ENCODE data around the gene S100PBP. TPM values are rescaled to one million over a fixed set of nuclear protein-coding genes. Genes with fewer than 3 reads are reported as not detected.

The S100PBP gene
- total and polyA plus RNA-seq, 9 of the 15 experiments (the other 6 are each of a cell fraction or from before 2014, with no cell fraction given): 22.9 to 60.2 (median 32.9) TPM

DNA sequence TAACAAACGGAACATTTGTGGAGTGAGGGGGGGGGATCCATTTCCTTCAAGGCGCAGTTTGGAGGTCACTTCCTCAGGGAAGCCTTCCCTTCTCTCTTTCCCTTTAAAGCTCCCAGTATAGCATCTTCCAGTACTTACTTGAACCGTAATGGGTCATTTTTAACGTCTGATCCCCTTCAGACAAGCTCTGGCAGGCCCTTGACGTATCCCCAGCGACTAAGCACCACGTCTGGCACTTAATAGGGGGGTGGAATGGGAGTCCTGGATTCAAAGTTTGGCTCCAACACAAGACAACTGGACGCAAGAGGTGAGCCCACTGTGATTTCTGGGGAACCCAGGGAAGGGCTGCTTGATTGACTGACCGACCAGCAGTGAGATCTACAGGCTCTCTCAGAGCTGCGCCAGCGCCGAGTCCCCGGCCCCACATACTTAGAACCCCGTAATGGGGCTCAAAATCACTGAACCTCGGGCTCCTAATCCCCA, 736 bp upstream of the S100PBP start (continued):
- TF ChIP-seq ZBTB1 (CRISPR knock-in tag; IDR thresholded peaks at IDR 0.05; ENCODE audit: borderline replicate concordance, low read depth): no peak
- TF ChIP-seq, protein P1, sequence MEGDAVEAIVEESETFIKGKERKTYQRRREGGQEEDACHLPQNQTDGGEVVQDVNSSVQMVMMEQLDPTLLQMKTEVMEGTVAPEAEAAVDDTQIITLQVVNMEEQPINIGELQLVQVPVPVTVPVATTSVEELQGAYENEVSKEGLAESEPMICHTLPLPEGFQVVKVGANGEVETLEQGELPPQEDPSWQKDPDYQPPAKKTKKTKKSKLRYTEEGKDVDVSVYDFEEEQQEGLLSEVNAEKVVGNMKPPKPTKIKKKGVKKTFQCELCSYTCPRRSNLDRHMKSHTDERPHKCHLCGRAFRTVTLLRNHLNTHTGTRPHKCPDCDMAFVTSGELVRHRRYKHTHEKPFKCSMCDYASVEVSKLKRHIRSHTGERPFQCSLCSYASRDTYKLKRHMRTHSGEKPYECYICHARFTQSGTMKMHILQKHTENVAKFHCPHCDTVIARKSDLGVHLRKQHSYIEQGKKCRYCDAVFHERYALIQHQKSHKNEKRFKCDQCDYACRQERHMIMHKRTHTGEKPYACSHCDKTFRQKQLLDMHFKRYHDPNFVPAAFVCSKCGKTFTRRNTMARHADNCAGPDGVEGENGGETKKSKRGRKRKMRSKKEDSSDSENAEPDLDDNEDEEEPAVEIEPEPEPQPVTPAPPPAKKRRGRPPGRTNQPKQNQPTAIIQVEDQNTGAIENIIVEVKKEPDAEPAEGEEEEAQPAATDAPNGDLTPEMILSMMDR (IDR thresholded peaks at IDR 0.05 in 2 of 3, conservative IDR thresholded peaks at IDR 0.05 in 1 of 3; ENCODE audit: insufficient read depth in 2 of 3, low read depth in 1 of 3, low read length in 3 of 3): no peak
- no peak for TF ChIP-seq HNRNPUL1 (IDR thresholded peaks at IDR 0.05; ENCODE audit: low read length)
- TF ChIP-seq HOXB6 (CRISPR knock-in tag; IDR thresholded peaks at IDR 0.05; ENCODE audit: borderline replicate concordance): peak; percentile 8; the same call in 1 of the 2 replicates
- TF ChIP-seq POLR2A (conservative IDR thresholded peaks at IDR 0.05): no peak
- TF ChIP-seq ZSCAN29 (IDR thresholded peaks at IDR 0.05): no peak
- TF ChIP-seq GTF2E2 (tag; IDR thresholded peaks at IDR 0.05): 0 out of 2 replicates have a peak, but pooled peaks have one; percentile 45
- TF ChIP-seq, protein P2, sequence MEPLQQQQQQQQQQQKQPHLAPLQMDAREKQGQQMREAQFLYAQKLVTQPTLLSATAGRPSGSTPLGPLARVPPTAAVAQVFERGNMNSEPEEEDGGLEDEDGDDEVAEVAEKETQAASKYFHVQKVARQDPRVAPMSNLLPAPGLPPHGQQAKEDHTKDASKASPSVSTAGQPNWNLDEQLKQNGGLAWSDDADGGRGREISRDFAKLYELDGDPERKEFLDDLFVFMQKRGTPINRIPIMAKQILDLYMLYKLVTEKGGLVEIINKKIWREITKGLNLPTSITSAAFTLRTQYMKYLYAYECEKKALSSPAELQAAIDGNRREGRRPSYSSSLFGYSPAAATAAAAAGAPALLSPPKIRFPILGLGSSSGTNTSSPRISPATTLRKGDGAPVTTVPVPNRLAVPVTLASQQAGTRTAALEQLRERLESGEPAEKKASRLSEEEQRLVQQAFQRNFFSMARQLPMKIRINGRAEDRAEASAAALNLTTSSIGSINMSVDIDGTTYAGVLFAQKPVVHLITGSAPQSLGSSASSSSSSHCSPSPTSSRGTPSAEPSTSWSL (CRISPR knock-in tag; IDR thresholded peaks at IDR 0.05; ENCODE audit: borderline replicate concordance): no peak
- no peak for TF ChIP-seq ETV6 (IDR thresholded peaks at IDR 0.05; ENCODE audit: borderline replicate concordance in 1 of 2, low read depth in 2 of 2, low read length in 1 of 2)
- TF ChIP-seq ETV6 (CRISPR knock-in tag; IDR thresholded peaks at IDR 0.05; ENCODE audit: borderline replicate concordance): no peak
- TF ChIP-seq PHB (CRISPR knock-in tag; IDR thresholded peaks at IDR 0.05): peak; percentile 5; the same call in 1 of the 2 replicates
- TF ChIP-seq GTF2F1 (IDR thresholded peaks at IDR 0.05; ENCODE audit: low read depth, low read length): no peak
- TF ChIP-seq, protein P3, sequence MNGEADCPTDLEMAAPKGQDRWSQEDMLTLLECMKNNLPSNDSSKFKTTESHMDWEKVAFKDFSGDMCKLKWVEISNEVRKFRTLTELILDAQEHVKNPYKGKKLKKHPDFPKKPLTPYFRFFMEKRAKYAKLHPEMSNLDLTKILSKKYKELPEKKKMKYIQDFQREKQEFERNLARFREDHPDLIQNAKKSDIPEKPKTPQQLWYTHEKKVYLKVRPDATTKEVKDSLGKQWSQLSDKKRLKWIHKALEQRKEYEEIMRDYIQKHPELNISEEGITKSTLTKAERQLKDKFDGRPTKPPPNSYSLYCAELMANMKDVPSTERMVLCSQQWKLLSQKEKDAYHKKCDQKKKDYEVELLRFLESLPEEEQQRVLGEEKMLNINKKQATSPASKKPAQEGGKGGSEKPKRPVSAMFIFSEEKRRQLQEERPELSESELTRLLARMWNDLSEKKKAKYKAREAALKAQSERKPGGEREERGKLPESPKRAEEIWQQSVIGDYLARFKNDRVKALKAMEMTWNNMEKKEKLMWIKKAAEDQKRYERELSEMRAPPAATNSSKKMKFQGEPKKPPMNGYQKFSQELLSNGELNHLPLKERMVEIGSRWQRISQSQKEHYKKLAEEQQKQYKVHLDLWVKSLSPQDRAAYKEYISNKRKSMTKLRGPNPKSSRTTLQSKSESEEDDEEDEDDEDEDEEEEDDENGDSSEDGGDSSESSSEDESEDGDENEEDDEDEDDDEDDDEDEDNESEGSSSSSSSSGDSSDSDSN (IDR thresholded peaks at IDR 0.05; ENCODE audit: borderline replicate concordance in 1 of 2, low read depth in 2 of 2, low read length in 2 of 2): 0 out of 4 replicates have a peak, but pooled peaks of 1 of the 2 experiments have one; percentile 56
- peak; percentile 75; the same call in 1 of the 2 replicates for TF ChIP-seq KAT7 (CRISPR knock-in tag; IDR thresholded peaks at IDR 0.05; ENCODE audit: borderline replicate concordance)
- peak; percentile 37 for TF ChIP-seq TBP (optimal IDR thresholded peaks at IDR 0.05; ENCODE audit: low read depth, low read length)
- TF ChIP-seq, protein P4, sequence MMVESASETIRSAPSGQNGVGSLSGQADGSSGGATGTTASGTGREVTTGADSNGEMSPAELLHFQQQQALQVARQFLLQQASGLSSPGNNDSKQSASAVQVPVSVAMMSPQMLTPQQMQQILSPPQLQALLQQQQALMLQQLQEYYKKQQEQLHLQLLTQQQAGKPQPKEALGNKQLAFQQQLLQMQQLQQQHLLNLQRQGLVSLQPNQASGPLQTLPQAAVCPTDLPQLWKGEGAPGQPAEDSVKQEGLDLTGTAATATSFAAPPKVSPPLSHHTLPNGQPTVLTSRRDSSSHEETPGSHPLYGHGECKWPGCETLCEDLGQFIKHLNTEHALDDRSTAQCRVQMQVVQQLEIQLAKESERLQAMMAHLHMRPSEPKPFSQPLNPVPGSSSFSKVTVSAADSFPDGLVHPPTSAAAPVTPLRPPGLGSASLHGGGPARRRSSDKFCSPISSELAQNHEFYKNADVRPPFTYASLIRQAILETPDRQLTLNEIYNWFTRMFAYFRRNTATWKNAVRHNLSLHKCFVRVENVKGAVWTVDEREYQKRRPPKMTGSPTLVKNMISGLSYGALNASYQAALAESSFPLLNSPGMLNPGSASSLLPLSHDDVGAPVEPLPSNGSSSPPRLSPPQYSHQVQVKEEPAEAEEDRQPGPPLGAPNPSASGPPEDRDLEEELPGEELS (CRISPR knock-in tag; IDR thresholded peaks at IDR 0.05; ENCODE audit: borderline replicate concordance): no peak

Data from K562 (cell line).